H1 (cell line): ENCODE results near the gene ACTN3. TPM values are rescaled to one million over a fixed set of nuclear protein-coding genes. Genes with fewer than 3 reads are reported as not detected.

Experiments used
- CBX8 ChIP-seq: fragments of 300-800, 300-1000 bp; sonication (generic); IDR thresholded peaks from 2 replicates; pipeline ENCODE4 v1.7.1; 2016; ENCODE audit warnings: low read depth, low read length, borderline replicate concordance
- CREB1 ChIP-seq: IDR thresholded peaks from 2 replicates; pipeline ENCODE4 v1.6.1; 2012; ENCODE audit warnings: inconsistent platforms
- EGR1 ChIP-seq: IDR thresholded peaks from 2 replicates; pipeline ENCODE4 v1.6.1; 2011; ENCODE audit warnings: low read depth, low read length, borderline replicate concordance
- EP300 ChIP-seq, 2 experiments: IDR thresholded peaks; 1 replicate in 1 of 2; 2 replicates in 1 of 2; pipeline ENCODE4 v1.6.1; 2011 to 2012; ENCODE audit warnings: low read depth in 2 of 2, low read length in 2 of 2, mild to moderate bottlenecking in 2 of 2, borderline replicate concordance in 1 of 2, inconsistent platforms in 1 of 2, moderate library complexity in 1 of 2
- FOSL1 ChIP-seq: IDR thresholded peaks from 2 replicates; pipeline ENCODE4 v1.6.1; 2011; ENCODE audit warnings: mild to moderate bottlenecking, low read depth, low read length, moderate library complexity; ENCODE audit not compliant: insufficient read depth
- HDAC6 ChIP-seq: IDR thresholded peaks from one replicate; pipeline ENCODE4 v1.7.1; 2012; ENCODE audit warnings: low read depth, mild to moderate bottlenecking, inconsistent platforms, low read length, moderate library complexity
- JUN ChIP-seq: IDR thresholded peaks from 2 replicates; pipeline ENCODE4 v1.6.1; 2011; ENCODE audit warnings: low read depth, mild to moderate bottlenecking, improper control_type of control experiment, low read length
- KDM1A ChIP-seq: fragments of 200-600, 300-600 bp; sonication (generic); IDR thresholded peaks from 2 replicates; pipeline ENCODE4 v1.7.1; 2016; ENCODE audit warnings: mild to moderate bottlenecking, low read length, borderline replicate concordance
- KDM4A ChIP-seq: IDR thresholded peaks from one replicate; pipeline ENCODE4 v1.7.1; 2012; ENCODE audit warnings: low read depth, mild to moderate bottlenecking, moderate library complexity, low read length, inconsistent platforms; ENCODE audit not compliant: severe bottlenecking
- KDM5A ChIP-seq: fragments of 200-600 bp; IDR thresholded peaks from 2 replicates; pipeline ENCODE4 v1.7.1; 2012; ENCODE audit warnings: mild to moderate bottlenecking, low read length, inconsistent platforms, mixed read lengths
- MAX ChIP-seq: IDR thresholded peaks from 2 replicates; pipeline ENCODE4 v1.6.1; 2012; ENCODE audit warnings: inconsistent platforms
- POLR2AphosphoS5 ChIP-seq: IDR thresholded peaks from 2 replicates; pipeline ENCODE4 v1.6.1; 2011; ENCODE audit warnings: low read depth, low read length
- RAD21 ChIP-seq, 2 experiments: IDR thresholded peaks in 1 of 2; conservative IDR thresholded peaks in 1 of 2; 2 replicates each; pipeline ENCODE4 v1.6.1; 2011; ENCODE audit warnings: low read depth in 2 of 2, low read length in 2 of 2, improper control_type of control experiment in 1 of 2, inconsistent platforms in 1 of 2, mild to moderate bottlenecking in 1 of 2, moderate library complexity in 1 of 2
- SAP30 ChIP-seq: fragments of 300-600 bp; sonication (generic); IDR thresholded peaks from 2 replicates; pipeline ENCODE4 v1.7.1; 2012; ENCODE audit warnings: low read length, moderate library complexity, mild to moderate bottlenecking, inconsistent platforms; ENCODE audit not compliant: insufficient read depth, insufficient replicate concordance
- SIRT6 ChIP-seq: IDR thresholded peaks from one replicate; pipeline ENCODE4 v1.7.1; 2012; ENCODE audit warnings: low read length, inconsistent platforms
- SP1 ChIP-seq: IDR thresholded peaks from 2 replicates; pipeline ENCODE4 v1.6.1; 2011; ENCODE audit warnings: low read depth, low read length
- TAF1 ChIP-seq: IDR thresholded peaks from 2 replicates; pipeline ENCODE4 v1.6.1; 2011; ENCODE audit warnings: mild to moderate bottlenecking, low read depth, low read length
- TAF7 ChIP-seq: optimal IDR thresholded peaks from 2 replicates; pipeline ENCODE3; 2011; ENCODE audit warnings: low read depth, mild to moderate bottlenecking, inconsistent platforms, low read length, moderate library complexity, borderline replicate concordance
- polyA plus RNA-seq, 7 experiments: library from polyadenylated mRNA; depleted of rRNA in 3 of 7; stranded (reverse) in 5 of 7; unstranded in 2 of 7; fragments of >200 nt in 5 of 7; fragments of 200-250 nt in 2 of 7; gene quantifications; 1 replicate in 5 of 7; 2 replicates in 1 of 7; 4 replicates in 1 of 7; pipeline versions ENCODE4 v1.2.1 to v1.2.3, GENCODE V29; 2011 to 2013; ENCODE audit warnings: missing spikeins in 2 of 7, mixed read lengths in 2 of 7
- total RNA-seq: library from RNA; stranded (reverse); fragmentation: NEBNext Ultra II Directional; extraction: Animal tissue kit (Norgen Biotek cat#: 25700); gene quantifications from 2 replicates; pipeline ENCODE4 v1.2.1, GENCODE V29; 2021

Gene ACTN3
- total and polyA plus RNA-seq, 2 of the 8 experiments (the other 6 are each of a cell fraction or from before 2014, with no cell fraction given) = 30.8 to 36.7 TPM

GRCh38 chr11:66570079-66570849 is 23.6 kb downstream of the ACTN3 start (continued):
- peak in 1 of 2 experiments; percentile 24; a peak in 1 of 3 replicates for TF ChIP-seq EP300 (IDR thresholded peaks at IDR 0.05; ENCODE audit: borderline replicate concordance in 1 of 2, low read depth in 2 of 2, low read length in 2 of 2)
- no peak for TF ChIP-seq KDM1A
- TF ChIP-seq HDAC6 = no peak
- no peak for TF ChIP-seq KDM5A
- no peak for TF ChIP-seq JUN
- TF ChIP-seq SAP30 = no peak
- TF ChIP-seq FOSL1 = no peak
- no peak for TF ChIP-seq CREB1
- no peak for TF ChIP-seq TAF7
- peak; percentile 38; the same call in 1 of the 2 replicates for TF ChIP-seq TAF1
- TF ChIP-seq KDM4A = peak; percentile 13
- peak; percentile 22; the same call in 1 of the 2 replicates for TF ChIP-seq POLR2AphosphoS5
- TF ChIP-seq SIRT6 = no peak
- TF ChIP-seq MAX = no peak
- no peak for TF ChIP-seq EGR1
- TF ChIP-seq CBX8 = no peak
- 0 out of 2 replicates have a peak, but pooled peaks have one; percentile 13 for TF ChIP-seq SP1
- TF ChIP-seq RAD21 (IDR thresholded peaks at IDR 0.05 in 1 of 2, conservative IDR thresholded peaks at IDR 0.05 in 1 of 2; ENCODE audit: low read depth in 2 of 2, low read length in 2 of 2) = no peak
